ENCODE results near the gene KDM4C. TPM values are rescaled to one million over a fixed set of nuclear protein-coding genes. Genes with fewer than 3 reads are reported as not detected.

Gene KDM4C
- total and polyA plus RNA-seq, 10 donors, result 11.1 to 85.5 (median 61.9) TPM

DNA sequence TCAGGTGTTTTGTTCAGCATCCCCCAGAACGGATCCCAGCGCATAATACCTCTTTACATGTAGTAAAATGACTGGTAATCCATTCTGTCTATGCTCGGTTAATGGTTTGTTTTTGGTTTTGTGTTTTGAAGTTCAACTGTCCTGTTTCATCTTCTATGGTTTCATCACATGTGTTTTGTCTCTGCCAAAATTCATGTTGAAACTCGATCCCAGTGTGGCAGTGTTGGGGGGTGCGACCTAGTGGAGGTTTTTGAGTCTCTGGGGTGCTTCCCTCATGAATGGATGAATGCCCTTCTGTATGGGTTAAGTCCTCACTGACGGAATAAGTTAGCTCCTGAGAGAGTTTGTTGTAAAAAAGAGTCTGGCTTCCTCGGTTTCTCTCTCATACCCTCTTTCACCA, 317.4 kb downstream of the KDM4C start:
- no peaks in the 10 kb centered on the region for H3K4me1 ChIP-seq
- TF ChIP-seq, protein P1, sequence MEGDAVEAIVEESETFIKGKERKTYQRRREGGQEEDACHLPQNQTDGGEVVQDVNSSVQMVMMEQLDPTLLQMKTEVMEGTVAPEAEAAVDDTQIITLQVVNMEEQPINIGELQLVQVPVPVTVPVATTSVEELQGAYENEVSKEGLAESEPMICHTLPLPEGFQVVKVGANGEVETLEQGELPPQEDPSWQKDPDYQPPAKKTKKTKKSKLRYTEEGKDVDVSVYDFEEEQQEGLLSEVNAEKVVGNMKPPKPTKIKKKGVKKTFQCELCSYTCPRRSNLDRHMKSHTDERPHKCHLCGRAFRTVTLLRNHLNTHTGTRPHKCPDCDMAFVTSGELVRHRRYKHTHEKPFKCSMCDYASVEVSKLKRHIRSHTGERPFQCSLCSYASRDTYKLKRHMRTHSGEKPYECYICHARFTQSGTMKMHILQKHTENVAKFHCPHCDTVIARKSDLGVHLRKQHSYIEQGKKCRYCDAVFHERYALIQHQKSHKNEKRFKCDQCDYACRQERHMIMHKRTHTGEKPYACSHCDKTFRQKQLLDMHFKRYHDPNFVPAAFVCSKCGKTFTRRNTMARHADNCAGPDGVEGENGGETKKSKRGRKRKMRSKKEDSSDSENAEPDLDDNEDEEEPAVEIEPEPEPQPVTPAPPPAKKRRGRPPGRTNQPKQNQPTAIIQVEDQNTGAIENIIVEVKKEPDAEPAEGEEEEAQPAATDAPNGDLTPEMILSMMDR (IDR thresholded peaks at IDR 0.05 in 8 of 11, conservative IDR thresholded peaks at IDR 0.05 in 3 of 11), result no peak
- TF ChIP-seq POLR2AphosphoS5 (IDR thresholded peaks at IDR 0.05) (no peak), POLR2A (IDR thresholded peaks at IDR 0.05) (no peak)
- 92 to 97% (median 94%) methylated on average over 7 of the region's 7 CpGs for WGBS, 5 donors
- intact Hi-C loops (cut with DNase I; ENCODE audit: low total_unique reads), result no loop called here
- no peaks in the 10 kb centered on the region for H3K9me3 ChIP-seq
- peaks cover 5 to 66% (median 23%) of the 10 kb centered on the region in 6 donors for H3K36me3 ChIP-seq
- no peak overlapping the region for H3K4me3 ChIP-seq
- no peak for DNase-seq
- H3K27me3 ChIP-seq (replicated peaks in 1 of 7), result no peaks in the 10 kb centered on the region
- no peak overlapping the region for H3K27ac ChIP-seq

DNA sequence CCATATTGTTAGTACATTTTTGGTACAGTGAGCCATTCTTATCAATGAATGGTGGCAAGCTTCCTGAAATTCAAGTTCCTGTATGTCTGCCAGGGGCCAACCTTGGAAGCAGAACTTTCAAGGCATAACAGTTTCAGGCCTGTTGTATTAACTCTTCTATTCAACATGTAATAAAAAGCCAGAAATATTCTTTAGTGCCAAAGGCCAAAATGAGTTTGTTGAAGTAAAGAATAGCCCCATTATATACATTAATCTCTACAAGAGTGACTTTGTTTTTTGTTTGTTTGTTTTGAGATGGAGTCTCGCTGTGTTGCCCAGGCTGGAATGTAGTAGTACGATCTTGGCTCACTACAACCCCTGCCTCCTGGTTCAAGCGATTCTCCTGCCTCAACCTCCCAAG, 321.3 kb downstream of the KDM4C start:
- Histone ChIP-seq H3K4me3 (no peak overlapping the region), H3K27me3 (replicated peaks in 1 of 7) (no peaks in the 10 kb centered on the region), H3K9me3 (no peaks in the 10 kb centered on the region), H3K27ac (no peak overlapping the region), H3K36me3 (peaks cover 5 to 88% (median 27%) of the 10 kb centered on the region in 6 donors), H3K4me1 (peaks cover 0 to 4% (median 0%) of the 10 kb centered on the region in 6 donors)
- TF ChIP-seq, protein P1 (IDR thresholded peaks at IDR 0.05 in 8 of 11, conservative IDR thresholded peaks at IDR 0.05 in 3 of 11), result no peak
- TF ChIP-seq POLR2A (IDR thresholded peaks at IDR 0.05) (no peak), POLR2AphosphoS5 (IDR thresholded peaks at IDR 0.05) (no peak)
- WGBS, 5 donors, result 95 to 99% (median 96%) methylated on average over 3 of the region's 3 CpGs
- DNase-seq, result no peak
- intact Hi-C loops (cut with DNase I; ENCODE audit: low total_unique reads), result no loop called here

DNA sequence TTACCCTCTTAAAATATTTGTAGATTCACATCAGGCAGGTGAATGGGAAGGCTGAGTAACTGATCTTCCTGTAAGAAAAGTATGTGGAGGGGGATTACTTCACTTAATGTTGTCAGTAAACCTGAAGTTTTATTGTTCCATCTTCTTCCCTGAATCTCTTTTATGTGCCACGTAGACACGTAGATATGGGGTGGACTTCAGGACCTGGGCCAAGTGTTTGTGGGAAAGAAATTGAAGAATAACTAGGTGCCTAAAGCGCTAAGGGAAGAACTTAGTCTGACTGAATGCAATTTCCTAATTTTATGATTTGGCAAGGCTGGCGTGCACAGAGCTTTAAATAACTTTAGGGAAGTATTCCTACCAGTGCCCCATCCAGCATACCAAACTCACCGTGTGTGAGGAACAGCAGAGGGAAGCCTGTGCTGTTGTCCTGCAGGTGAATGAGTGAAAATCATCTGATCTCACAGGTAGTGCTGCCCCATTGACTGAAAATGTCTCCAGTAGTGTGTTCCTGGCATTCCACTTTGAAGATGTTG, 323.4 kb downstream of the KDM4C start:
- 39 to 66% (median 57%) methylated on average over 5 of the region's 5 CpGs for WGBS, 5 donors
- H3K9me3 ChIP-seq, result no peaks in the 10 kb centered on the region
- H3K36me3 ChIP-seq, result peaks cover 5 to 85% (median 23%) of the 10 kb centered on the region in 6 donors
- no peak for DNase-seq
- intact Hi-C loops (cut with DNase I; ENCODE audit: low total_unique reads), result no loop called here
- TF ChIP-seq POLR2A (IDR thresholded peaks at IDR 0.05), result no peak
- TF ChIP-seq, protein P1 (IDR thresholded peaks at IDR 0.05 in 8 of 11, conservative IDR thresholded peaks at IDR 0.05 in 3 of 11), result no peak
- TF ChIP-seq POLR2AphosphoS5 (IDR thresholded peaks at IDR 0.05), result no peak
- H3K27ac ChIP-seq, result no peak overlapping the region
- H3K4me1 ChIP-seq, result peaks cover 0 to 4% (median 0%) of the 10 kb centered on the region in 6 donors
- H3K4me3 ChIP-seq, result no peak overlapping the region
- no peaks in the 10 kb centered on the region for H3K27me3 ChIP-seq (replicated peaks in 1 of 7)

DNA sequence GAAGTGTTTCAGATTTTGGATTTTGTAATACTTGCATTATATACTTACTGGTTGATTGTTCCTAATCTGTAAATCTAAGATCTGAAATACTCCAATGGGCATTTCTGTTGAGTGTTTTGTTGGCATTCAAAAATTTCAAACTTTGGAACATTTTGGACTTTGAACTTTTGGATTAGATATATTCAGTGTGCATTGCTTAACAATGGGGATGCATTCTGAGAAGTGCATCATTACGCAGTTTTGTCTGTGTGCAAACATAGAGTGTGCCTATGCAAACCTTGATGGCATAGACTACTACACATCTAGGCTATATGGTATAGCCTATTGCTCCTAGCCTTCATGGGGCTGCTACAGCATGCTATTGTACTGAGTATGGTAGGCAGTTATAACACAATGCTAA, 325.4 kb downstream of the KDM4C start:
- WGBS, 5 donors, result 94 to 100% (median 96%) methylated on average over 1 of the region's 1 CpG
- Histone ChIP-seq H3K4me1 (peaks cover 0 to 4% (median 0%) of the 10 kb centered on the region in 6 donors), H3K4me3 (no peak overlapping the region), H3K27ac (no peak overlapping the region), H3K27me3 (replicated peaks in 1 of 7) (no peaks in the 10 kb centered on the region), H3K36me3 (peaks cover 0 to 79% (median 13%) of the 10 kb centered on the region in 6 donors), H3K9me3 (no peaks in the 10 kb centered on the region)
- no peak for DNase-seq
- intact Hi-C loops (cut with DNase I; ENCODE audit: low total_unique reads), result no loop called here
- TF ChIP-seq, protein P1 (IDR thresholded peaks at IDR 0.05 in 8 of 11, conservative IDR thresholded peaks at IDR 0.05 in 3 of 11), result no peak
- TF ChIP-seq POLR2A (IDR thresholded peaks at IDR 0.05), result no peak
- TF ChIP-seq POLR2AphosphoS5 (IDR thresholded peaks at IDR 0.05), result no peak
